ENCODE measurements around the gene CHST5. TPM values are rescaled to one million over a fixed set of nuclear protein-coding genes. Genes with fewer than 3 reads are reported as not detected.

CHST5 gene
- total RNA-seq, result 0.27 TPM in 1 of 2 replicates, not detected in the other
- long read RNA-seq, partial matches to known transcripts, result 0 of 1 reads
- long read RNA-seq, other reads (novel, unspliced or antisense), result 0 of 1 reads

DNA sequence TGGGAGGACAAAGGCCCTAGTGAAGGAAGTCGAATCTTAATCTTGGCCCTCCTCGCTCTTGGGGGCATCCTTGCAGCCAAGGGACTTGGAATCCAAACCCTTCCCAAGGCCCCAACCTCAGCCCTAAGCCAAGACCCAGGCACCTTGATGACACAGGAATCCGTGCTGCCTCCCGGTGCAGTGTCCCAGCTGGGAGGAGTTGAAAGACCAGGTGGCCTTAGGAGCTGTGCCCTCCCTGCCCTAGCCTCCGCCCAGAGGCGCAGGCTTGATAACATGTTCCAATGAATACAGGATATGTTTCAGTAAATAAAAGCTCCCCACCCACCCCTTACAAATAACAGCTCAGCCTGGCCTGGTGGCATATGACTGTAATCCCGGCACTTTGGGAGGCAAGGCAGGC is at the start of gene CHST5:
Gene CHST5 (minus strand): TSS at position 208 of the 400 bp plus-strand sequence. CDS start 5,724 bp downstream, outside the sequence.
- Mint-ChIP-seq H3K9me3 (ENCODE audit: unreplicated experiment) (no peaks in the 10 kb centered on the region), H3K4me1 (ENCODE audit: unreplicated experiment) (no peaks in the 10 kb centered on the region), H3K4me3 (ENCODE audit: unreplicated experiment) (no peak within 1 kb of the TSS), H3K27me3 (ENCODE audit: unreplicated experiment) (peaks cover 4% of the 10 kb centered on the region), H3K27ac (ENCODE audit: unreplicated experiment) (no peak within 1 kb of the TSS), H3K36me3 (ENCODE audit: unreplicated experiment) (no peaks in the 10 kb centered on the region)
- TF ChIP-seq, protein P1, sequence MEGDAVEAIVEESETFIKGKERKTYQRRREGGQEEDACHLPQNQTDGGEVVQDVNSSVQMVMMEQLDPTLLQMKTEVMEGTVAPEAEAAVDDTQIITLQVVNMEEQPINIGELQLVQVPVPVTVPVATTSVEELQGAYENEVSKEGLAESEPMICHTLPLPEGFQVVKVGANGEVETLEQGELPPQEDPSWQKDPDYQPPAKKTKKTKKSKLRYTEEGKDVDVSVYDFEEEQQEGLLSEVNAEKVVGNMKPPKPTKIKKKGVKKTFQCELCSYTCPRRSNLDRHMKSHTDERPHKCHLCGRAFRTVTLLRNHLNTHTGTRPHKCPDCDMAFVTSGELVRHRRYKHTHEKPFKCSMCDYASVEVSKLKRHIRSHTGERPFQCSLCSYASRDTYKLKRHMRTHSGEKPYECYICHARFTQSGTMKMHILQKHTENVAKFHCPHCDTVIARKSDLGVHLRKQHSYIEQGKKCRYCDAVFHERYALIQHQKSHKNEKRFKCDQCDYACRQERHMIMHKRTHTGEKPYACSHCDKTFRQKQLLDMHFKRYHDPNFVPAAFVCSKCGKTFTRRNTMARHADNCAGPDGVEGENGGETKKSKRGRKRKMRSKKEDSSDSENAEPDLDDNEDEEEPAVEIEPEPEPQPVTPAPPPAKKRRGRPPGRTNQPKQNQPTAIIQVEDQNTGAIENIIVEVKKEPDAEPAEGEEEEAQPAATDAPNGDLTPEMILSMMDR (IDR thresholded peaks at IDR 0.05), result no peak
- DNase-seq (ENCODE audit: extremely low spot score, unreplicated experiment), result no peak

DNA sequence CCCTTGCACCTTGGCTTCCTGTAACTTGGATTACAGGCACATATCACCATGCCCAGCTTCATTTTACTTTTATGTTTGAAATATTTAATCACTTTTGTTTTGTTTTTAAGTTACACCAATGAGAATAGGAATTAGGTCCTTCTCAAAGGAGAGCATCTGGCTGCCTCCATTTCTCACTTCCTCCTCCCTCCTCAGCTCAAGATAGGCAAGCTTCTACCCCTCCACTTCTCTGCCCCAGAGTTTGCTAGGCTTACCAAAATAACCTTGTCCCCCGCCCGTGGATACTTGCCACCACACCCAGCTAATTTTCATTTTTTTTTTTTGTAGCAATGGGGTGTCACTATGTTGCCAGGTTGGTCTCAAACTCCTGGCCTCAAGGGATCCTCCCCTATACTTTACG is 48.2 kb upstream of the CHST5 start:
- no peak overlapping the region for H3K27ac Mint-ChIP-seq (ENCODE audit: unreplicated experiment)
- H3K4me3 Mint-ChIP-seq (ENCODE audit: unreplicated experiment), result no peak overlapping the region
- H3K27me3 Mint-ChIP-seq (ENCODE audit: unreplicated experiment), result no peaks in the 10 kb centered on the region
- H3K36me3 Mint-ChIP-seq (ENCODE audit: unreplicated experiment), result peaks cover 13% of the 10 kb centered on the region
- H3K9me3 Mint-ChIP-seq (ENCODE audit: unreplicated experiment), result no peaks in the 10 kb centered on the region
- DNase-seq (ENCODE audit: extremely low spot score, unreplicated experiment), result no peak
- TF ChIP-seq, protein P1 (IDR thresholded peaks at IDR 0.05), result no peak
- no peaks in the 10 kb centered on the region for H3K4me1 Mint-ChIP-seq (ENCODE audit: unreplicated experiment)

DNA sequence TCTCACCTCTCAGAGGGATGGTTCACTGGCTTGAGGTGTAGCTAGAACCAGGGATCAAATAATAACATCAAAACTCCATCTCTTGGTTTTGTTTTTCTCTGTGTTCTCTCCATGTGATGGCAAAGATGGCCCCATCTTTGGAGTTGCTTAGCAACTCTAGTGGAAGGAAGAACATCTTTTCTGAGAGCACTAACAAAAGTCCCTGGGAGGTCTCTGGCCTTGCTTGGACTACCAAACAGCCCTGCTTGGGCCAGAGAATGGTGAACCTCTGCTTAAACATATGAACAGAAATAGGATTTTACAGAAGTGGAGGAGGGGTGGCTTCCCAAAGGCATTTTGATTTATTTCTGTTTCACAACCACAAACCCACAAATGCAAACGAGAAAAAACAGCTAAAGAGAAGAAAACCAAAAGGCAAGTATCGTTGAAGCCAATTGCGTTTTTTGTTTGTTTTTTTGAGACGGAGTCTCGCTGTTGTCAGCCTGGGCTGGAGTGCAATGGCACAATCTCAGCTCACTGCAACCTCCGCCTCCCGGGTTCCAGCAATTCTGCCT is 43.5 kb upstream of the CHST5 start:
- Mint-ChIP-seq H3K27ac (ENCODE audit: unreplicated experiment) (no peak overlapping the region), H3K36me3 (ENCODE audit: unreplicated experiment) (peaks cover 49% of the 10 kb centered on the region), H3K4me1 (ENCODE audit: unreplicated experiment) (no peaks in the 10 kb centered on the region), H3K27me3 (ENCODE audit: unreplicated experiment) (no peaks in the 10 kb centered on the region), H3K9me3 (ENCODE audit: unreplicated experiment) (no peaks in the 10 kb centered on the region), H3K4me3 (ENCODE audit: unreplicated experiment) (no peak overlapping the region)
- DNase-seq (ENCODE audit: extremely low spot score, unreplicated experiment), result no peak
- TF ChIP-seq, protein P1 (IDR thresholded peaks at IDR 0.05), result no peak

DNA sequence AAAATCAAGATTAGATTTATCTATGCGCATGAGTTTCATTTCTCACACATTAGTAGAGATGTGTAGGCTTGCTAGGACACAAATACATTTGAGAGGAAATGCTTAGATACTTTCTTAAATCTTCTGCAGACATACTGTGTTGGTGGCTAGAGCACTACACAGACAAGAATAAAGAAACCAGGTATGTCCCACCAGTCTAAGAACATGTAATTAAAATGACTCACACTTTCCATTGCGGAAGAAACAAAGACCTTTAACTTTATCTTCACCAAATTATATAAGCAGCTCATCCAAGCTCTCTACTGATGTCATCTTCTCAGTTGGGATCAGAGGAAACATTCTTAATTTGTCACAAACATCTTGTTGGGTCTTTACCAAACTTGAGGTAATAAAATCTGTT is 42.8 kb upstream of the CHST5 start:
- H3K4me1 Mint-ChIP-seq (ENCODE audit: unreplicated experiment), result no peaks in the 10 kb centered on the region
- TF ChIP-seq, protein P1 (IDR thresholded peaks at IDR 0.05), result no peak

DNA sequence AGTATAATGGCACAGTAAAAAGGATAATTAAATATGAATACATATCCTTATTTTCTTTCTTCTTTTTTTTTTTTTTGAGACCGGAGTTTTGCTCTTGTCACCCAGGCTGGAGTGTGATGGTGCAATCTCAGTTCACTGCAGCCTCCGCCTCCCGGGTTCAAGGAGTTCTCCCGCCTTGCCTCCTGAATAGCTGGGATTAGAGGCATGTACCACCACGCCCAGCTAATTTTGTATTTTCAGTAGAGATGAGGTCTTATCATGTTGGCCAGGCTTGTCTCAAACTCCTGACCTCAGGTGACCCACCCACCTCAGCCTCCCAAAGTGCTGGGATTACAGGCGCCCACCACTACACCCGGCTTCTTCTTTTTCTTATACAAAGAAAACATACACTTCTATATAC is 42.3 kb upstream of the CHST5 start:
- H3K27me3 Mint-ChIP-seq (ENCODE audit: unreplicated experiment), result no peaks in the 10 kb centered on the region
- peaks cover 50% of the 10 kb centered on the region for H3K36me3 Mint-ChIP-seq (ENCODE audit: unreplicated experiment)
- no peaks in the 10 kb centered on the region for H3K4me1 Mint-ChIP-seq (ENCODE audit: unreplicated experiment)
- DNase-seq (ENCODE audit: extremely low spot score, unreplicated experiment), result no peak
- H3K9me3 Mint-ChIP-seq (ENCODE audit: unreplicated experiment), result no peaks in the 10 kb centered on the region
- TF ChIP-seq, protein P1 (IDR thresholded peaks at IDR 0.05), result no peak
- no peak overlapping the region for H3K27ac Mint-ChIP-seq (ENCODE audit: unreplicated experiment)
- no peak overlapping the region for H3K4me3 Mint-ChIP-seq (ENCODE audit: unreplicated experiment)

More for the DNA sequence above, 42.8 kb upstream of the CHST5 start:
- Mint-ChIP-seq H3K4me3 (ENCODE audit: unreplicated experiment) (no peak overlapping the region), H3K9me3 (ENCODE audit: unreplicated experiment) (no peaks in the 10 kb centered on the region), H3K27me3 (ENCODE audit: unreplicated experiment) (no peaks in the 10 kb centered on the region), H3K36me3 (ENCODE audit: unreplicated experiment) (peaks cover 49% of the 10 kb centered on the region), H3K27ac (ENCODE audit: unreplicated experiment) (no peak overlapping the region)
- DNase-seq (ENCODE audit: extremely low spot score, unreplicated experiment), result no peak
